Keratinocyte (primary cell): ENCODE measurements around the gene ADAMTS7. TPM values are rescaled to one million over a fixed set of nuclear protein-coding genes. Genes with fewer than 3 reads are reported as not detected.
"Not testable (repeated sequence)": the region's sequence is repeated elsewhere in the genome, so short reads cannot be mapped to it uniquely, and the experiment has no call there.

Source experiments
- DNase-seq: peaks from one replicate; pipeline ENCODE4 v3.0.0-alpha.2; 2011; ENCODE audit warnings: low read depth, missing footprints, low spot score
- FAIRE-seq: peaks from 2 replicates; lab custom pipeline; 2011; peaks lifted over from hg19 to GRCh38; lab: Jason Lieb, UNC
- H2AFZ ChIP-seq: 2 replicates; pipeline ENCODE4 v1.6.0; 2012; ENCODE audit warnings: low read length, control low read depth, inconsistent platforms; ENCODE audit not compliant: control insufficient read depth
- H3K27ac ChIP-seq: 2 replicates; pipeline ENCODE4 v1.5.1; 2011; ENCODE audit warnings: low read length; ENCODE audit not compliant: control insufficient read depth, insufficient read depth
- H3K27me3 ChIP-seq: 3 replicates; pipeline ENCODE4 v1.6.0; 2011; ENCODE audit warnings: low read length; ENCODE audit not compliant: control insufficient read depth, insufficient read depth; ENCODE audit errors: extremely low read depth
- H3K36me3 ChIP-seq, 2 experiments: 2 replicates in 1 of 2; 3 replicates in 1 of 2; pipeline ENCODE4 v1.5.1; 2011; ENCODE audit warnings: low read length in 2 of 2, mild to moderate bottlenecking in 1 of 2; ENCODE audit not compliant: control insufficient read depth in 2 of 2, insufficient read depth in 2 of 2; ENCODE audit errors: extremely low read depth in 1 of 2
- H3K4me1 ChIP-seq: 3 replicates; pipeline ENCODE4 v1.5.1; 2011; ENCODE audit warnings: low read length; ENCODE audit not compliant: control insufficient read depth, insufficient read depth; ENCODE audit errors: extremely low read depth
- H3K4me2 ChIP-seq: 3 replicates; pipeline ENCODE4 v1.6.0; 2011; ENCODE audit warnings: low read depth, low read length; ENCODE audit not compliant: control insufficient read depth, insufficient read depth; ENCODE audit errors: extremely low read depth
- H3K4me3 ChIP-seq, 3 experiments: fragments of 200-600 bp in 1 of 3; sonication (generic) in 1 of 3; 2 replicates in 2 of 3; 3 replicates in 1 of 3; pipeline ENCODE4 v1.5.1; 2011 to 2016; ENCODE audit warnings: low read length in 3 of 3, mild to moderate bottlenecking in 3 of 3, control low read depth in 2 of 3, inconsistent platforms in 1 of 3, low read depth in 1 of 3, mixed read lengths in 1 of 3, mixed run types in 1 of 3, moderate library complexity in 1 of 3; ENCODE audit not compliant: control insufficient read depth in 2 of 3, insufficient read depth in 2 of 3; ENCODE audit errors: extremely low read depth in 1 of 3
- H3K79me2 ChIP-seq: 2 replicates; pipeline ENCODE4 v1.6.0; 2012; ENCODE audit warnings: low read length; ENCODE audit not compliant: control insufficient read depth, insufficient read depth
- H3K9ac ChIP-seq: 3 replicates; pipeline ENCODE4 v1.6.0; 2011; ENCODE audit warnings: low read length; ENCODE audit not compliant: control insufficient read depth, insufficient read depth; ENCODE audit errors: extremely low read depth
- H3K9me1 ChIP-seq: 3 replicates; pipeline ENCODE4 v1.6.0; 2011; ENCODE audit warnings: low read length; ENCODE audit not compliant: control insufficient read depth, insufficient read depth; ENCODE audit errors: extremely low read depth
- H3K9me3 ChIP-seq: 2 replicates; pipeline ENCODE4 v1.5.1; 2012; ENCODE audit warnings: low read depth, low read length; ENCODE audit not compliant: control insufficient read depth
- H4K20me1 ChIP-seq: 3 replicates; pipeline ENCODE4 v1.6.0; 2011; ENCODE audit warnings: low read length; ENCODE audit not compliant: control insufficient read depth, insufficient read depth; ENCODE audit errors: extremely low read depth
- CTCF ChIP-seq, 3 experiments: IDR thresholded peaks in 1 of 3; conservative IDR thresholded peaks in 1 of 3; optimal IDR thresholded peaks in 1 of 3; 2 replicates in 2 of 3; 3 replicates in 1 of 3; pipeline versions ENCODE3 to v1.5.1; 2011; ENCODE audit warnings: low read length in 3 of 3, mild to moderate bottlenecking in 3 of 3, moderate library complexity in 2 of 3, control low read depth in 1 of 3, inconsistent platforms in 1 of 3; ENCODE audit not compliant: insufficient read depth in 2 of 3; ENCODE audit errors: extremely low read depth in 1 of 3
- EZH2 ChIP-seq: IDR thresholded peaks from one replicate; pipeline ENCODE4 v1.6.1; 2012; ENCODE audit warnings: inconsistent platforms, mild to moderate bottlenecking, low read length, moderate library complexity
- dilution Hi-C: fragments of 300-500 bp; cut with MboI; formaldehyde crosslinking; loops from one replicate; pipeline ENCODE4 v1.7.0; 2020; ENCODE audit warnings: low sequenced_read_pairs; ENCODE audit not compliant: extremely low pct_ligation_motif_present
- polyA plus RNA-seq, 5 experiments: library from polyadenylated mRNA; depleted of rRNA in 3 of 5; stranded (reverse) in 3 of 5; stranded (forward) in 1 of 5; unstranded in 1 of 5; fragments of >200 nt; gene quantifications; 1 replicate in 1 of 5; 2 replicates in 3 of 5; 3 replicates in 1 of 5; pipeline versions ENCODE4 v1.2.1 to v1.2.3, GENCODE V29; 2011 to 2012; ENCODE audit warnings: missing spikeins in 2 of 5, low read depth in 1 of 5, low replicate concordance in 1 of 5

Gene ADAMTS7
- polyA plus RNA-seq, 1 donor (not counting 4 experiments of a cell fraction or from before 2014, with no cell fraction given) = 0.13 TPM

DNA sequence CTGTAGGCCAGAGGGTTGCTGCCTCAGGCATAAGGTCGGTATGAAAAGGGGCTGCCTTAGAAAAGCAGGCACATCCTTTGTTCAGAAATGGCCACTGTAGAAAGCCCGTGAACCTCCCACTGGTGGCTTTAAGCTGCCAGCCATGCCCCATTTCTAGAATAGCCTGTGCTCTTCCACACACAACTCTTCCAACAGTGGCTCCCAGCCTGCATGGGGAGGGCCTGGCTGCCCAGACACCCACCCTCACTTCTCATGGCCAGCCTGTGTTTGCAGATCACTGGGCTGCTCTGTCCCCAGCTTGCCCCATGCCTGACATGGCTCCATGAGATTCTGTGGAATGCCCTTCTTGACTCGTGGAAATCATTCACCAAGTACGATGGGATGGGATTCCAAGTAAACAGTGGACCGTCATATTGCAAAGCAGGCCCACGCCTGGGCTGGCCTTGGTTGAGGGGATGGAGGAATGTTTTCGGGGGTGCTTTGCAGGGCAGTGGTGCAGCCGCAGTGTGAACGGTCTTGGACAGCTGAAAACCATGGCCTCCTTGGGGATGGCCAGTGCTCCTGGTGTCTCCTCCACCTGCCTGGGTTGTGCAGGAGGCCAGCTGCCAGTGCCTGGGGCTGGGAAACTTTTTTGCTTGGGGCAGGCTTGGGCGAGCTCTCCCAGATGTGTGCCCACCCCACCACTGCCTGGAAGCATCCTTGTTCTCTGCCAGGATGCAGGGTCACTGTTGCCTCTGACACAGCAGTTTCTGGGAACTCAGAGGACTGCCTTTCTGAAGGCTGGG is 57.3 kb downstream of the ADAMTS7 start:
- H3K36me3 ChIP-seq, H3K27me3 ChIP-seq, DNase-seq, FAIRE-seq, H3K9me3 ChIP-seq, H3K4me3 ChIP-seq, H4K20me1 ChIP-seq, H3K4me2 ChIP-seq, H3K27ac ChIP-seq, H3K79me2 ChIP-seq, H3K9me1 ChIP-seq, H3K9ac ChIP-seq, dilution Hi-C loops, H2AFZ ChIP-seq: not testable (repeated sequence)
- peaks cover 14% of the 10 kb centered on the region for H3K4me1 ChIP-seq

GRCh38 chr15:78753359-78753659 is 58.0 kb downstream of the ADAMTS7 start:
- peaks cover 14% of the 10 kb centered on the region for H3K4me1 ChIP-seq
- H3K4me2 ChIP-seq, H3K27me3 ChIP-seq, H3K27ac ChIP-seq, H3K9me3 ChIP-seq, FAIRE-seq, dilution Hi-C loops, H3K36me3 ChIP-seq, DNase-seq, H2AFZ ChIP-seq, H3K4me3 ChIP-seq, H3K9me1 ChIP-seq, H4K20me1 ChIP-seq, H3K9ac ChIP-seq, H3K79me2 ChIP-seq: not testable (repeated sequence)

GRCh38 chr15:78752492-78753358 is 58.5 kb downstream of the ADAMTS7 start:
- Histone ChIP-seq H3K79me2 (no peaks in the 10 kb centered on the region), H3K9me1 (no peaks in the 10 kb centered on the region), H2AFZ (no peak overlapping the region), H3K36me3 (no peaks in the 10 kb centered on the region), H3K4me1 (peaks cover 14% of the 10 kb centered on the region), H3K4me3 (no peak overlapping the region), H3K27me3 (no peaks in the 10 kb centered on the region), H3K27ac (no peak overlapping the region), H3K9ac (no peak overlapping the region), H3K9me3 (no peaks in the 10 kb centered on the region), H4K20me1 (no peaks in the 10 kb centered on the region), H3K4me2 (no peak overlapping the region)
- no peak for DNase-seq
- dilution Hi-C loops = no loop called here
- TF ChIP-seq CTCF (optimal IDR thresholded peaks at IDR 0.05 in 1 of 3, IDR thresholded peaks at IDR 0.05 in 1 of 3, conservative IDR thresholded peaks at IDR 0.05 in 1 of 3; ENCODE audit: extremely low read depth in 1 of 3, insufficient read depth in 2 of 3, low read length in 3 of 3) (no peak), EZH2 (no peak)
- FAIRE-seq = no peak
